ENCODE data around the gene ANK2. TPM values are rescaled to one million over a fixed set of nuclear protein-coding genes. Genes with fewer than 3 reads are reported as not detected.

The ANK2 gene
- total RNA-seq, 2 donors from 2014 or later = 70.0 to 124 TPM

- H3K36me3 ChIP-seq (ENCODE audit: control insufficient read depth, insufficient read depth, low read length) = no peaks in the 10 kb centered on the region
- no peaks in the 10 kb centered on the region for H3K4me1 Mint-ChIP-seq
- TF ChIP-seq, protein P1, sequence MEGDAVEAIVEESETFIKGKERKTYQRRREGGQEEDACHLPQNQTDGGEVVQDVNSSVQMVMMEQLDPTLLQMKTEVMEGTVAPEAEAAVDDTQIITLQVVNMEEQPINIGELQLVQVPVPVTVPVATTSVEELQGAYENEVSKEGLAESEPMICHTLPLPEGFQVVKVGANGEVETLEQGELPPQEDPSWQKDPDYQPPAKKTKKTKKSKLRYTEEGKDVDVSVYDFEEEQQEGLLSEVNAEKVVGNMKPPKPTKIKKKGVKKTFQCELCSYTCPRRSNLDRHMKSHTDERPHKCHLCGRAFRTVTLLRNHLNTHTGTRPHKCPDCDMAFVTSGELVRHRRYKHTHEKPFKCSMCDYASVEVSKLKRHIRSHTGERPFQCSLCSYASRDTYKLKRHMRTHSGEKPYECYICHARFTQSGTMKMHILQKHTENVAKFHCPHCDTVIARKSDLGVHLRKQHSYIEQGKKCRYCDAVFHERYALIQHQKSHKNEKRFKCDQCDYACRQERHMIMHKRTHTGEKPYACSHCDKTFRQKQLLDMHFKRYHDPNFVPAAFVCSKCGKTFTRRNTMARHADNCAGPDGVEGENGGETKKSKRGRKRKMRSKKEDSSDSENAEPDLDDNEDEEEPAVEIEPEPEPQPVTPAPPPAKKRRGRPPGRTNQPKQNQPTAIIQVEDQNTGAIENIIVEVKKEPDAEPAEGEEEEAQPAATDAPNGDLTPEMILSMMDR (conservative IDR thresholded peaks at IDR 0.05) = no peak
- no peaks in the 10 kb centered on the region for H3K27me3 ChIP-seq (ENCODE audit: control insufficient read depth, insufficient read depth, low read length, poor library complexity, severe bottlenecking)
- WGBS, 2 experiments (ENCODE audit: insufficient coverage in 1 of 2, insufficient read length in 1 of 2) = 91 to 100% methylated on average over 1 to 2 of the region's 2 CpGs
- no peak overlapping the region for H3K27ac Mint-ChIP-seq
- no peaks in the 10 kb centered on the region for H3K9me3 ChIP-seq (ENCODE audit: control insufficient read depth, low read length)
- H3K27ac ChIP-seq (ENCODE audit: low read depth, low read length) = peak overlapping the region; percentile 50
- H3K36me3 Mint-ChIP-seq (ENCODE audit: low read depth) = no peaks in the 10 kb centered on the region
- no peaks in the 10 kb centered on the region for H3K4me1 ChIP-seq (ENCODE audit: control insufficient read depth, insufficient read depth, low read length)
- no peak overlapping the region for H3K4me3 Mint-ChIP-seq
- no peak overlapping the region for H3K4me3 ChIP-seq (ENCODE audit: low read length)
- no peaks in the 10 kb centered on the region for H3K9me3 Mint-ChIP-seq
- no peak for DNase-seq
- H3K27me3 Mint-ChIP-seq (ENCODE audit: insufficient read depth) = no peaks in the 10 kb centered on the region
- no peak overlapping the region for H3K9ac ChIP-seq (ENCODE audit: extremely low read depth, low read length, poor library complexity, severe bottlenecking)
Measured at GRCh38 chr4:113131621-113132020, 82.2 kb downstream of the ANK2 start.

DNA sequence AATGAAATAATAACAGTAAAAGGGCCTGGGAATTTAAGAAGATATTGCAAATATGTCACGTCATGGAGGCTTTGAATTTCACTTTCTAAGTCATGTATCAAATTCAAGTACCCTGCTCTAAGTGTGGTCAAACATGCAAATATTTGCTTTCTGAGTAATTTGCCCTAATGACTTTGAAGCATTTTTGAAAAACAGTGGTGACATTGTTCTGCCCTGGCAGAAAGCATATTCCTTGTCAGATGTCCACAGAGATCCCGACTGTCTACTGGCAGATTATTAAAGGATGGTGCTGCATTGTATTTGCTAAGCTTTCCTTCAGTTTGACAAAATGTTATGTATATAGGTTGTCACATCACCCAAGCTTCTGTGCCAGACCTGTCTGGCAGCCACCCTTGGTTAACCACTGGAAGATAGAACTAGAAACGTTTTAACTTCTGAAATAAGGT, 92.5 kb downstream of the ANK2 start:
- Mint-ChIP-seq H3K27me3 (ENCODE audit: insufficient read depth) (no peaks in the 10 kb centered on the region), H3K36me3 (ENCODE audit: low read depth) (peaks cover 15% of the 10 kb centered on the region), H3K9me3 (no peaks in the 10 kb centered on the region), H3K27ac (no peak overlapping the region), H3K4me3 (no peak overlapping the region), H3K4me1 (peaks cover 49% of the 10 kb centered on the region)
- Histone ChIP-seq H3K9ac (ENCODE audit: extremely low read depth, low read length, poor library complexity, severe bottlenecking) (no peak overlapping the region), H3K36me3 (ENCODE audit: control insufficient read depth, insufficient read depth, low read length) (peaks cover 4% of the 10 kb centered on the region), H3K9me3 (ENCODE audit: control insufficient read depth, low read length) (no peaks in the 10 kb centered on the region), H3K27ac (ENCODE audit: low read depth, low read length) (no peak overlapping the region), H3K27me3 (ENCODE audit: control insufficient read depth, insufficient read depth, low read length, poor library complexity, severe bottlenecking) (no peaks in the 10 kb centered on the region), H3K4me3 (ENCODE audit: low read length) (no peak overlapping the region), H3K4me1 (ENCODE audit: control insufficient read depth, insufficient read depth, low read length) (peaks cover 8% of the 10 kb centered on the region)
- TF ChIP-seq, protein P1 (conservative IDR thresholded peaks at IDR 0.05) = no peak
- DNase-seq = no peak
- WGBS, 2 experiments (ENCODE audit: insufficient coverage in 1 of 2, insufficient read length in 1 of 2) = 65 to 74% methylated on average over 3 of the region's 3 CpGs

DNA sequence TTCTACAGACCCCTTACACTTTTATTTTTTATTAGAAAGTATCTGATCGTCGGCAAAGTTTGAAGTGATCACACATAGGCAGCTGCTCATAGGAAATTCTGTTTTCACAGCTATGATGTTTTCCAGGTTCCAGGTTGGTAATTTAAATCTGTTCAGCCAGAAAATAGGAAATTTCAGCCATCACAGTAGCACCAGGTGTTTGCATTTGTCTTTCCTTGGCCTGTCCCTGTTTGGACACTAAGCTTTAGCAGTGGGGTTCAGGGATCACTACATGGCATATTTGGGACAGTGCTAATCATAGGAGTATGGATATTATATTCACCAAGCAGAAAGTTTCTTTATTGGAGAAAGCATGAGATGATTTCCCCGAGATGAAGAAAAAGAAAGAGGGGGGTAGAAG, 92.9 kb downstream of the ANK2 start:
- Mint-ChIP-seq H3K27ac (peak overlapping the region; percentile 21), H3K4me1 (peaks cover 52% of the 10 kb centered on the region), H3K9me3 (no peaks in the 10 kb centered on the region), H3K27me3 (ENCODE audit: insufficient read depth) (no peaks in the 10 kb centered on the region), H3K4me3 (no peak overlapping the region), H3K36me3 (ENCODE audit: low read depth) (peaks cover 15% of the 10 kb centered on the region)
- Histone ChIP-seq H3K4me1 (ENCODE audit: control insufficient read depth, insufficient read depth, low read length) (peaks cover 11% of the 10 kb centered on the region), H3K9ac (ENCODE audit: extremely low read depth, low read length, poor library complexity, severe bottlenecking) (no peak overlapping the region), H3K27ac (ENCODE audit: low read depth, low read length) (no peak overlapping the region), H3K36me3 (ENCODE audit: control insufficient read depth, insufficient read depth, low read length) (peaks cover 4% of the 10 kb centered on the region), H3K4me3 (ENCODE audit: low read length) (no peak overlapping the region), H3K9me3 (ENCODE audit: control insufficient read depth, low read length) (no peaks in the 10 kb centered on the region), H3K27me3 (ENCODE audit: control insufficient read depth, insufficient read depth, low read length, poor library complexity, severe bottlenecking) (no peaks in the 10 kb centered on the region)
- TF ChIP-seq, protein P1 (conservative IDR thresholded peaks at IDR 0.05) = no peak
- no peak for DNase-seq
- 92 to 96% methylated on average over 3 of the region's 3 CpGs for WGBS, 2 experiments (ENCODE audit: insufficient coverage in 1 of 2, insufficient read length in 1 of 2)

All from endodermal cell (in vitro differentiated cells).